ENCODE results near the gene PLA2G6.

The PLA2G6 gene

DNA sequence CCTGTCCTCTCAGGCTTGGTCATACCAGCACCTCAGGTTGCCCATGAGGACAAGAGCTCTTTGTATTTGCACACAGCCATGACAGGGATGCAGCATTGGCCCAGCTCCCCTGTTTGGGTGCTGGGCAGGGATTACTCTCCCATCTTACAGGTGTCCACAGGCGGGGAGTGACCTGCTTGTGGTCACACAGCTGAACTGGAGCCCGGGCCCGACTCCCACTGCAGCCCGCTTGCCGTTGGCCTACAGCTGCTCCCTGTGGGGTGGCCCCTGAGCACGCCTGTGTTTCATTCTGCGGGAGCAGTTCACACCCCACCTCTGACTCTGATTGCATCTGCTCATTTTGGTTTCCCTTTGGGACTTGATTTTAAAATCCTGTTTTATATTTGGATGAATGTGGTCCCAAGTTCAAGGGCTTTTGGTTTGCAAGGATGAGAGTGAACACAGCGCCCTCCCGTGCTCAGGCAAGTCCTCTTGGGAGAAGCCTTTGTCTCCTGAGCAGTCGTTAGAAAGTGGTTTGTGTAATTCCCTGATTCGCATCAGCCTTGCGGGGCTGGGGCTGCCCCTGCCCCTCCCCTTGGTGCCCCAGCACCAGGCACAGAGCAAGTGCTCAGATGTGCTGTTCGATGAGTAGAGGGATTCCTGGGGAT is 115.1 kb downstream of the PLA2G6 start:
- in situ Hi-C loops (cut with MboI; ENCODE audit: low pct_unique_long_range_greater_than_20kb, low sequenced_read_pairs), result no loop called here
- DNase-seq, result no peak

DNA sequence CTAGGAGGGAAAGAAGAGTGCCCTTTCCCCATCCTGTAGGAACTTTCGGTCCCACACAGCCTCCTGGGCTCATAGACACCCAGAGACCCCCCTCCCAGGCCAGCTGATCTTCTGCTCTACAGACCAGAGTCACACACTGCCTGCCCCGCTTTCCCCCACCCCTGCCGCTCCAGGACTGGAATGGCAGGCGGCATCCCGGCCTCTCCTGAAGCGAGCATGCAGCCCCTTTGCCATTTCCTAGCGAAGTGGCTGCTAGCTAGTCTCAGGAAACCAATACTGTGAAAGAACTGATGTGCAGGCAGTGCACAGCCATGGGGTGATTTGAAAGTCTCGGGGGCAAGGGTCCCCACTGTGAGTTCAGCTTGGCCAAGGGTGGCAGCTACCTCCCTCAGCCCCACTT is 116.1 kb downstream of the PLA2G6 start:
- DNase-seq, result no peak

DNA sequence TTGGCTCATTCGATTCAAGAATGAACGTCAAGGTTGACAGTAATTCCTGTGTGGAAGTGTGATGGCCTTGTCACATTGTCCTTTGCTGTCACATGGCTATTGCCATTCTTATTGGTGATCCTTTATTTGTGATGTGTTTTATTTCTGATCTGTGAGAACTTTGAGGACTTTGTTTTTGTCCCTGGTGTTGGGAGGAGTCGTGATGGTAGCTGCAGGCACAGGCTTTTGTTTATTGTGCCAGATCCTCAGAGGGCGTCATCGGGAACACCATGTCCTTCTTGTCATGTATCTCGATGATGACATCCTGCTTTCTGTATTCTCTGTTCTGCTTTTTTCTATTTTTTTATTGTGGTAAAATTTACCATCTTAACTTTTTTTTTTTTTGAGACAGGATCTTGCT is 118.8 kb downstream of the PLA2G6 start:
- DNase-seq, result no peak
- in situ Hi-C loops (cut with MboI; ENCODE audit: low pct_unique_long_range_greater_than_20kb, low sequenced_read_pairs), result no loop called here

More for the DNA sequence above, 116.1 kb downstream of the PLA2G6 start:
- in situ Hi-C loops (cut with MboI; ENCODE audit: low pct_unique_long_range_greater_than_20kb, low sequenced_read_pairs), result no loop called here

Measured in KBM-7 (cell line).